ENCODE measurements around the gene ZNF32.

DNA sequence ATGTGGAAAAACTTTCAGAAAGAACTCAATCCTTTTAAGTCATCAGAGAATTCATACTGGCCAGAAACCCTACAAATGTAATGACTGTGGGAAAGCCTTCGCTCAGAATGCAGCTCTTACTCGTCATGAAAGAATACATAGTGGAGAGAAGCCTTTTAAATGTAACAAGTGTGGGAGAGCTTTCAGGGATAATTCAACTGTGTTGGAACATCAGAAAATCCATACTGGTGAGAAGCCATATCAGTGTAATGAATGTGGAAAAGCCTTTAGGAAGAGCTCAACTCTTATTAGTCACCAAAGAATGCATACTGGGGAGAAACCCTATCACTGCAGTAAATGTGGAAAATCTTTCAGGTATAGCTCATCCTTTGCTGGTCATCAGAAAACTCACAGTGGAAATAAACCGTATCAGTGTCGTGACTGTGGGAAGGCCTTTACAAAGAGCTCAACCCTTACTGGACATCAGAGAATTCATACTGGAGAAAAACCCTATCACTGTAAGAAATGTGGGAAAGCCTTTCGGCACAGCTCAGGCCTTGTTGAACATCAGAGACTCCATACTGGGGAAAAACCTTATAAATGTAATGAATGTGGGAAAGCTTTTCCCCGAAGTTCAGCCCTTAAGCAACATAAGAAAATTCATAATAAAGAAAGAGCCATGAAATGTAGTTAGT is 31.8 kb downstream of the ZNF32 start:
- no peak for TF ChIP-seq POLR2A (IDR thresholded peaks at IDR 0.05; ENCODE audit: low read depth, low read length)
- TF ChIP-seq, protein P1, sequence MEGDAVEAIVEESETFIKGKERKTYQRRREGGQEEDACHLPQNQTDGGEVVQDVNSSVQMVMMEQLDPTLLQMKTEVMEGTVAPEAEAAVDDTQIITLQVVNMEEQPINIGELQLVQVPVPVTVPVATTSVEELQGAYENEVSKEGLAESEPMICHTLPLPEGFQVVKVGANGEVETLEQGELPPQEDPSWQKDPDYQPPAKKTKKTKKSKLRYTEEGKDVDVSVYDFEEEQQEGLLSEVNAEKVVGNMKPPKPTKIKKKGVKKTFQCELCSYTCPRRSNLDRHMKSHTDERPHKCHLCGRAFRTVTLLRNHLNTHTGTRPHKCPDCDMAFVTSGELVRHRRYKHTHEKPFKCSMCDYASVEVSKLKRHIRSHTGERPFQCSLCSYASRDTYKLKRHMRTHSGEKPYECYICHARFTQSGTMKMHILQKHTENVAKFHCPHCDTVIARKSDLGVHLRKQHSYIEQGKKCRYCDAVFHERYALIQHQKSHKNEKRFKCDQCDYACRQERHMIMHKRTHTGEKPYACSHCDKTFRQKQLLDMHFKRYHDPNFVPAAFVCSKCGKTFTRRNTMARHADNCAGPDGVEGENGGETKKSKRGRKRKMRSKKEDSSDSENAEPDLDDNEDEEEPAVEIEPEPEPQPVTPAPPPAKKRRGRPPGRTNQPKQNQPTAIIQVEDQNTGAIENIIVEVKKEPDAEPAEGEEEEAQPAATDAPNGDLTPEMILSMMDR (conservative IDR thresholded peaks at IDR 0.05; ENCODE audit: low read depth, low read length) = no peak
- no peak for TF ChIP-seq BHLHE40 (IDR thresholded peaks at IDR 0.05; ENCODE audit: low read depth, low read length)
- no peak for TF ChIP-seq MAZ (IDR thresholded peaks at IDR 0.05; ENCODE audit: borderline replicate concordance, low read depth, low read length)
- no peak for TF ChIP-seq NFE2L2 (IDR thresholded peaks at IDR 0.05; ENCODE audit: low read depth, low read length)
- TF ChIP-seq SMC3 (IDR thresholded peaks at IDR 0.05; ENCODE audit: low read depth, low read length) = no peak
- TF ChIP-seq, protein P2, sequence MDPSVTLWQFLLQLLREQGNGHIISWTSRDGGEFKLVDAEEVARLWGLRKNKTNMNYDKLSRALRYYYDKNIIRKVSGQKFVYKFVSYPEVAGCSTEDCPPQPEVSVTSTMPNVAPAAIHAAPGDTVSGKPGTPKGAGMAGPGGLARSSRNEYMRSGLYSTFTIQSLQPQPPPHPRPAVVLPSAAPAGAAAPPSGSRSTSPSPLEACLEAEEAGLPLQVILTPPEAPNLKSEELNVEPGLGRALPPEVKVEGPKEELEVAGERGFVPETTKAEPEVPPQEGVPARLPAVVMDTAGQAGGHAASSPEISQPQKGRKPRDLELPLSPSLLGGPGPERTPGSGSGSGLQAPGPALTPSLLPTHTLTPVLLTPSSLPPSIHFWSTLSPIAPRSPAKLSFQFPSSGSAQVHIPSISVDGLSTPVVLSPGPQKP (IDR thresholded peaks at IDR 0.05; ENCODE audit: borderline replicate concordance, low read depth, low read length) = no peak
- TF ChIP-seq RFX5 (IDR thresholded peaks at IDR 0.05; ENCODE audit: low read depth, low read length) = no peak
- TF ChIP-seq RAD21 (IDR thresholded peaks at IDR 0.05; ENCODE audit: low read length) = no peak
- TF ChIP-seq USF2 (IDR thresholded peaks at IDR 0.05; ENCODE audit: low read depth, low read length) = no peak
- TF ChIP-seq FOS (IDR thresholded peaks at IDR 0.05; ENCODE audit: low read depth, low read length) = no peak
- no peak for TF ChIP-seq CEBPB (IDR thresholded peaks at IDR 0.05; ENCODE audit: low read depth, low read length)
- TF ChIP-seq MXI1 (IDR thresholded peaks at IDR 0.05; ENCODE audit: borderline replicate concordance, low read depth, low read length) = no peak
